CD4-positive, alpha-beta T cell (primary cell): ENCODE results near the gene ROCK2. TPM values are rescaled to one million over a fixed set of nuclear protein-coding genes. Genes with fewer than 3 reads are reported as not detected.

Experiments
- ATAC-seq: fragments of 200-7000 bp; cut with Tn5 transposase; one replicate; pipeline ENCODE4 v1.10.0; 2022; ENCODE audit warnings: mild to moderate bottlenecking; ENCODE audit not compliant: poor library complexity
- CTCF ChIA-PET: fragments of 350-600 bp; sonication (Branson Sonifier 250); formaldehyde crosslinking; loops from one replicate; lab custom pipeline; 2021; ENCODE audit warnings: antibody characterized with exemption, inconsistent platforms; lab: Charles Lee
- POLR2A ChIA-PET: fragments of 350-600 bp; sonication (Branson Sonifier 250); formaldehyde crosslinking; loops from one replicate; lab custom pipeline; 2021; ENCODE audit warnings: antibody characterized with exemption, inconsistent platforms; lab: Charles Lee
- DNase-seq, 14 experiments: peaks; one replicate each; pipeline ENCODE4 v3.0.0-alpha.2; 2013 to 2020; ENCODE audit warnings: mixed read lengths in 2 of 14
- H3K27ac ChIP-seq, 2 donors: one replicate each; pipeline versions ENCODE4 v1.5.1 to v1.7.0; 2013; ENCODE audit warnings: low read length in 2 of 2, low read depth in 1 of 2, mild to moderate bottlenecking in 1 of 2
- H3K27me3 ChIP-seq, 2 experiments: 1 replicate in 1 of 2; 2 replicates in 1 of 2; pipeline versions ENCODE4 v1.6.1 to v1.7.0; 2013; ENCODE audit warnings: low read length in 2 of 2, control low read depth in 1 of 2, mild to moderate bottlenecking in 1 of 2, moderate library complexity in 1 of 2; ENCODE audit not compliant: insufficient read depth in 2 of 2, control insufficient read depth in 1 of 2
- H3K36me3 ChIP-seq: one replicate; pipeline ENCODE4 v1.6.1; 2013; ENCODE audit warnings: low read length, control low read depth; ENCODE audit not compliant: insufficient read depth
- H3K4me1 ChIP-seq: one replicate; pipeline ENCODE4 v1.6.1; 2013; ENCODE audit warnings: low read length, control low read depth; ENCODE audit not compliant: insufficient read depth
- H3K4me3 ChIP-seq: one replicate; pipeline ENCODE4 v1.5.1; 2013; ENCODE audit warnings: mild to moderate bottlenecking, low read length, moderate library complexity
- H3K9me3 ChIP-seq, 2 experiments: 1 replicate in 1 of 2; 2 replicates in 1 of 2; pipeline versions ENCODE4 v1.6.1 to v1.7.0; 2013; ENCODE audit warnings: low read length in 2 of 2, mild to moderate bottlenecking in 2 of 2, control low read depth in 1 of 2, moderate library complexity in 1 of 2; ENCODE audit not compliant: control insufficient read depth in 1 of 2, insufficient read depth in 1 of 2
- H3K27ac Mint-ChIP-seq: one replicate; pipeline ENCODE4 v1.8.0; 2020; ENCODE audit warnings: mixed read lengths
- H3K27me3 Mint-ChIP-seq: one replicate; pipeline ENCODE4 v1.8.0; 2021; ENCODE audit warnings: mixed read lengths
- H3K36me3 Mint-ChIP-seq: one replicate; pipeline ENCODE4 v1.8.0; 2021; ENCODE audit warnings: low read depth, mixed read lengths
- H3K4me1 Mint-ChIP-seq: one replicate; pipeline ENCODE4 v1.8.0; 2021; ENCODE audit warnings: low read depth, mixed read lengths
- H3K4me3 Mint-ChIP-seq: one replicate; pipeline ENCODE4 v1.8.0; 2020; ENCODE audit warnings: mild to moderate bottlenecking, mixed read lengths
- H3K9me3 Mint-ChIP-seq: one replicate; pipeline ENCODE4 v1.8.0; 2020; ENCODE audit warnings: mixed read lengths
- intact Hi-C, 2 experiments: fragments of 100-400 bp; cut with DNase I in 1 of 2; cut with micrococcal nuclease in 1 of 2; formaldehyde crosslinking; loops; one replicate each; pipeline versions ENCODE4 v1.15.1 to v1.9.0; 2023 to 2025; cut with DNase I, micrococcal nuclease
- total RNA-seq, 174 experiments: library from RNA in 2 of 174; stranded (reverse) in 2 of 174; gene quantifications; one replicate each; pipeline ENCODE4 v1.2.3 and lab custom pipeline; 2021 to 2026
- TF ChIP-seq, protein P1 (sequence below): fragments of 200-600 bp; IDR thresholded peaks from one replicate; pipeline ENCODE4 v1.8.0; 2022; ENCODE audit warnings: antibody characterized with exemption, mild to moderate bottlenecking

Gene ROCK2
- total RNA-seq, 2 experiments from 2014 or later = 6.9 to 9.4 TPM

DNA sequence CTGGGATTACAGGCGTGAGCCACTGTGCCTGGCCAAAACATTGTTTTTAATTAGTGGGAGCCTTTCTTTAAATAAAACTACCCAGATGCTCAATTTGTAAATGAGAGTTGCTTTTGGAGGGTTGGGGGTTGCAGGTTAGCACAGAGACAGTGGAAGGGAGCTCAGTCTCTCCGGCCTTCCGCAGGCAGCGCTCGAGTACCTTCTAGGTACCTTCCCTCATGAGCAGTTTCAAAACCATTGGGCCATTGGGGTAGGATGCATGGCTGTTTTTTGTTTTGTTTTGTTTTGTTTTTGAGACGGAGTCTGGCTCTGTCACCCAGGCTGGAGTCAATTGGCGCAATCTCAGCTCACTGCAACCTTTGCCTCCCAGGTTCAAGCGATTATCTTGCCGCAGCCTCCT is 170.2 kb downstream of the ROCK2 start:
- Mint-ChIP-seq H3K27me3 (no peaks in the 10 kb centered on the region), H3K4me1 (peaks cover 12% of the 10 kb centered on the region), H3K4me3 (no peak overlapping the region), H3K9me3 (no peaks in the 10 kb centered on the region), H3K27ac (no peak overlapping the region), H3K36me3 (peaks cover 8% of the 10 kb centered on the region)
- Histone ChIP-seq H3K27me3 (no peaks in the 10 kb centered on the region), H3K36me3 (peaks cover 9% of the 10 kb centered on the region), H3K4me3 (no peak overlapping the region), H3K9me3 (no peaks in the 10 kb centered on the region), H3K27ac (no peak overlapping the region), H3K4me1 (peaks cover 6% of the 10 kb centered on the region)
- no peak for DNase-seq
- POLR2A ChIA-PET = interaction anchor here (1.4 kb wide), 1 partner anchor 19 kb away, joined by 3 read pairs; the partner anchor contains the start of gene SLC66A3
- intact Hi-C loops = no loop called here
- CTCF ChIA-PET = no interaction called here
- no peak for ATAC-seq
- TF ChIP-seq, protein P1, sequence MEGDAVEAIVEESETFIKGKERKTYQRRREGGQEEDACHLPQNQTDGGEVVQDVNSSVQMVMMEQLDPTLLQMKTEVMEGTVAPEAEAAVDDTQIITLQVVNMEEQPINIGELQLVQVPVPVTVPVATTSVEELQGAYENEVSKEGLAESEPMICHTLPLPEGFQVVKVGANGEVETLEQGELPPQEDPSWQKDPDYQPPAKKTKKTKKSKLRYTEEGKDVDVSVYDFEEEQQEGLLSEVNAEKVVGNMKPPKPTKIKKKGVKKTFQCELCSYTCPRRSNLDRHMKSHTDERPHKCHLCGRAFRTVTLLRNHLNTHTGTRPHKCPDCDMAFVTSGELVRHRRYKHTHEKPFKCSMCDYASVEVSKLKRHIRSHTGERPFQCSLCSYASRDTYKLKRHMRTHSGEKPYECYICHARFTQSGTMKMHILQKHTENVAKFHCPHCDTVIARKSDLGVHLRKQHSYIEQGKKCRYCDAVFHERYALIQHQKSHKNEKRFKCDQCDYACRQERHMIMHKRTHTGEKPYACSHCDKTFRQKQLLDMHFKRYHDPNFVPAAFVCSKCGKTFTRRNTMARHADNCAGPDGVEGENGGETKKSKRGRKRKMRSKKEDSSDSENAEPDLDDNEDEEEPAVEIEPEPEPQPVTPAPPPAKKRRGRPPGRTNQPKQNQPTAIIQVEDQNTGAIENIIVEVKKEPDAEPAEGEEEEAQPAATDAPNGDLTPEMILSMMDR = no peak

DNA sequence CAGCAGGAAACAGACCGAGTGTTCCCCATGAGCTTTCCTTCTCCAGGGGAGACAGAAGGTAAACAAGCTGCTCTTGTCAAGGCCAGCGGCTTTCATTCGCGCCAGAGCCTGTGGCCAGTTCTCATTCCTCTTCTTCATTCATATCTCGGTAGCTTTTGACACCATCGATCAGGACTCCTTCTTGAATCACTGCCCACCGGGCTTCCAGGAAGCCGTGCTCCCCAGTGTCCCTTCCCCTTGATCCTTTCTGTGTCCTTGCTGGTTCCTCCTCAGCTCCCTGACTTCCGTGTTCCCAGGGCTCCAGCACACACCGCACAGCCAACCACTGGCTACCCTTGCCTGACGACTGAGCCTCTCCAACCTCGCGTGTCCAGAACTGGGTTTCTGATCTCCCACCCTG is 175.1 kb downstream of the ROCK2 start:
- intact Hi-C loops = no loop called here
- H3K4me3 Mint-ChIP-seq = no peak overlapping the region
- no peaks in the 10 kb centered on the region for H3K36me3 Mint-ChIP-seq
- no peaks in the 10 kb centered on the region for H3K27me3 Mint-ChIP-seq
- Histone ChIP-seq H3K9me3 (no peaks in the 10 kb centered on the region), H3K36me3 (no peaks in the 10 kb centered on the region), H3K27ac (no peak overlapping the region), H3K4me1 (no peaks in the 10 kb centered on the region), H3K27me3 (no peaks in the 10 kb centered on the region), H3K4me3 (no peak overlapping the region)
- no peak overlapping the region for H3K27ac Mint-ChIP-seq
- no peaks in the 10 kb centered on the region for H3K9me3 Mint-ChIP-seq
- TF ChIP-seq, protein P1 = no peak
- ChIA-PET CTCF (no interaction called here), POLR2A (no interaction called here)
- no peak for DNase-seq
- ATAC-seq = no peak
- no peaks in the 10 kb centered on the region for H3K4me1 Mint-ChIP-seq

DNA sequence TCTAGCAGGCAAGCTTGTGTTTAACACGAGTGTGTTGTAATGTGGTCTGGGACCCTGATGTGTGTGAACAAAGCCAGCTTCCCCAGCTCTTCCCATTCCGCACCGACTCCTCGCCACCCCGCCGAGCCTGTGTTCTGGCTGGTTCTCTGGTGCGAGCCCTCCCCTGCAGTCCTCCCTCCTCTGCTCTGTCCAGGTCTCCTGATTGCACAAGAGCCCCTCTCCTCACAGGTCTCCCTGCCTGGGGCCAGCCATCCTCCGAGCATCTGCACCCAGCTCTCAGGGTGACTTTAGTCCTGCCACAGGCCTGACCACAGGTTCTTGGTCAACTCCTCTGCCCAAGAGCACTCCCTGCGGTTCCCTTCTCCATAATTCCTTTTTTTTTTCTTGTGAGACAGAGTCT is 175.9 kb downstream of the ROCK2 start:
- Histone ChIP-seq H3K4me3 (no peak overlapping the region), H3K4me1 (no peaks in the 10 kb centered on the region), H3K9me3 (no peaks in the 10 kb centered on the region), H3K27me3 (no peaks in the 10 kb centered on the region), H3K27ac (no peak overlapping the region), H3K36me3 (peaks cover 5% of the 10 kb centered on the region)
- Mint-ChIP-seq H3K9me3 (no peaks in the 10 kb centered on the region), H3K27me3 (no peaks in the 10 kb centered on the region), H3K36me3 (peaks cover 7% of the 10 kb centered on the region), H3K4me1 (no peaks in the 10 kb centered on the region), H3K4me3 (no peak overlapping the region), H3K27ac (no peak overlapping the region)
- DNase-seq = no peak
- ChIA-PET CTCF (no interaction called here), POLR2A (no interaction called here)
- ATAC-seq = no peak
- TF ChIP-seq, protein P1 = no peak
- intact Hi-C loops = no loop called here
